ENCODE measurements around the gene PFN3. TPM values are rescaled to one million over a fixed set of nuclear protein-coding genes. Genes with fewer than 3 reads are reported as not detected.

PFN3 gene
- total RNA-seq, 2 experiments from 2014 or later = not detected

DNA sequence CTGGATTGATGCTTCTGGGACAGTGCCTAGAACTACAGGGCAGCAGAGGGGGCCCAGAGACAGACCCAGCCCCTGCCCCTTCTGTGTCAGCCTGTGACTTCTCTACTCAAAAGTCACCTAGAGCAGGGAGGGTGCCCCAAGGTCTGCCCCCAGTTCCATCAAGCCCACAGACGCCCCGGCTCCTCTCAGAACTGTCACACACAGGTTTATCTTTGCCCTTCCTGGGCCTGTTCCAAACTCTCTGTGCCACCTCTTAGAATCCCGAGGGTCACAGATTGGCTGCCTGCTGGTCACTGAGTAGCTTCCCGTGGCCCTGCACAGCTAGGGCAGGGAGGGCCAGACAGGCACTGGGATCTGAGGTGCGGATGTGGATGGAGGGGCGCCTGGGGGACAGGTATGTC lies 41.0 kb downstream of the PFN3 start:
- DNase-seq = no peak
- Mint-ChIP-seq H3K4me1 (peaks cover 89% of the 10 kb centered on the region), H3K27me3 (no peaks in the 10 kb centered on the region), H3K4me3 (peak overlapping the region; percentile 95), H3K27ac (peak overlapping the region; percentile 70), H3K9me3 (peaks cover 15% of the 10 kb centered on the region), H3K36me3 (ENCODE audit: low read depth) (peaks cover 50% of the 10 kb centered on the region)
- ChIA-PET POLR2A (interaction anchor here (1.0 to 8.7 kb wide), 4 partner anchors 12 to 50 kb away, joined by 3 to 62 read pairs (median 6); no protein-coding TSS in a partner anchor), CTCF (interaction anchor here (1.2 to 5.8 kb wide), 5 partner anchors 12 to 47 kb away, joined by 3 to 47 read pairs (median 4); no protein-coding TSS in a partner anchor)

DNA sequence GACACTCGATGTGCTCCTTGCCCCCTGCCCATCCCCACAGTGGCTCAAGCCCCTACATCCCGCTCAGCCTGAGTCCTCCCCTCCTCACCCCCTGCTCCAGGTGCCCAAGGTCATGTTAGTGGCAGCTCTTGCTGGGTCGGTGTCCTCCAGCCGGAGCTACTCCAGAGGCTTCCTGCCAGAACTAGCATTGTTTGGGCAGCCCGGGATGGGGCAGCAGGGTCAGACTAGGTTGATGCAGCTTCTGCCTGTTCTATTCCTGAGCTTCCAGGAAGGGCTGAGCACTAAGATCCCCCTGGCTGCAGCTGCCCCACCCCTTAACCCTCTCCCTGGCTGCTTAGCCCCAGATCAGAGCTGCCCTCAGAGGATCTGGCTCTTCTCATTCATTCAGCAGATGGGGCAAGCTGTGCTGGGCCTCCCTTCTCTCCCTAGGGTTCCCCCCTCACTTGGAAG lies 42.1 kb downstream of the PFN3 start:
- peak overlapping the region; percentile 70 for H3K27ac Mint-ChIP-seq
- POLR2A ChIA-PET = interaction anchor here (0.8 to 8.7 kb wide), 12 partner anchors 8 to 97 kb away, joined by 3 to 62 read pairs (median 6); partner anchors contain the start of gene MXD3
- peaks cover 18% of the 10 kb centered on the region for H3K9me3 Mint-ChIP-seq

DNA sequence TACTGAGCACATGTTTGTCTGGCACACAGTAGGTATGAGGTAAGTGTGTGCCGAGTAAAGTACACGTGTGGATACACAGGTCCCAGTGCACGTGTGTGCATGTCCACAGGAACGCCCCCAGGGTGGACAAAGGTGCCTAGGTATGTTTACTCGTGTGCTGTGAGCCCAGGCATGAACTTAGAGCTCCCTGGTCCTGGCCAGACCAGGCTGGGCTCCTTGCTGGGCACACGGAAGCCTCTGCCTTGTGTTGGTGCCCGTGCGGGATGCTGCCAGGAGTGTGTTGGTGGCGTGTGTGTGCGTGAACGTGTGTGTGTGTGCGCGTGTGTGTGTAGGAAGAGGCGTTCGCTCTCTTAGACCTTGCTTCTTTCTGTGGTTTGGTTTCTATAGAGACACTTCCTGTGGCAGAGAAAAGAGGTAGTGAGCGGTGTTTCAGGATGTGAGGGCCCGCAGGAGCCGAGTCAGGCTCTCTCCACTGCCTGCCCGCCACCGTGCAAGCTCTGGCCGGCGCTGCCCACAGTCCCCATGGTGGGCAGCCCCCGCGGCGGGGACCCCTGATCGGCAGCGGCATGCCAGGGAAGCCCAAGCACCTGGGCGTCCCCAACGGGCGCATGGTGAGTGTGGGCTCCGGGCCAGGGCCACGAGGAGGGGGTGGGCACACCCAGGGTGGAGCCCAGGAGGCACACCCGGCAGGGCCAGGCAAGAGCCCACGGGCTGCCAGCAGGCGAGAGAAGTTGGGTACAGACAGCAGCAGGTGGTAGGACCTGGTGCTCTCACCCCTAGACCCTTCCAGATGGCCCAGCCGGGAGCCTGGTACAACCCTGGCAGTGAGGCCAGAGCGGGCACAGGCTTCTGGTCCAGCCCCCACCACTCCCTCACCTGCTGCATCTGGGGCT lies 42.8 kb downstream of the PFN3 start, which contains the start of gene RGS14:
TSS of gene RGS14 (plus strand) at position 466 of the 893 bp plus-strand sequence. CDS start at position 567, 101 bp downstream.
- DNase-seq = peak; percentile 74
- H3K27ac Mint-ChIP-seq = peak within 1 kb of the TSS; percentile 70
- peak within 1 kb of the TSS; percentile 95 for H3K4me3 Mint-ChIP-seq
- CTCF ChIA-PET = interaction anchor here (0.7 to 5.8 kb wide), 7 partner anchors 13 to 144 kb away, joined by 3 to 47 read pairs (median 4); no protein-coding TSS in a partner anchor
- peaks cover 81% of the 10 kb centered on the region for H3K4me1 Mint-ChIP-seq
- H3K36me3 Mint-ChIP-seq (ENCODE audit: low read depth) = peaks cover 49% of the 10 kb centered on the region
- peaks cover 18% of the 10 kb centered on the region for H3K9me3 Mint-ChIP-seq
- no peaks in the 10 kb centered on the region for H3K27me3 Mint-ChIP-seq
- POLR2A ChIA-PET = interaction anchor here (1.1 to 8.7 kb wide), 9 partner anchors 9 to 98 kb away, joined by 3 to 62 read pairs (median 6); no protein-coding TSS in a partner anchor

More for the DNA sequence above, 42.1 kb downstream of the PFN3 start:
- H3K27me3 Mint-ChIP-seq = no peaks in the 10 kb centered on the region
- peak overlapping the region; percentile 95 for H3K4me3 Mint-ChIP-seq
- CTCF ChIA-PET = interaction anchor here (1.0 to 5.8 kb wide), 7 partner anchors 13 to 144 kb away, joined by 3 to 47 read pairs (median 4); no protein-coding TSS in a partner anchor
- H3K4me1 Mint-ChIP-seq = peaks cover 82% of the 10 kb centered on the region
- H3K36me3 Mint-ChIP-seq (ENCODE audit: low read depth) = peaks cover 49% of the 10 kb centered on the region
- DNase-seq = no peak

DNA sequence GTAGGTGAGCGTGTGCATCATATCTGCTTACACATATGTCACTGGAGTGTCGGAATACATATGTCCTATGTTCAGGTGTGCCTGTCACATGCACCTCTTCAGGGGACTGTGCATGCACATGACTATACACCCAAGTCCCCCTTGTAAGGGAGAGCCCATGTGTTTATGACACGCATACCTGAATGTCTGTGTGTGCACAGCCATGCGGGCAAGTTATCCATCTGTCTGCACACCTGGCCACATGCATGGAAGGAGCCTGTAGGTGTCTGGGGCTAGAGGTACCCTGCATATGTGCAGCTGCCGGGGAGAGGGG lies 43.4 kb downstream of the PFN3 start:
- Mint-ChIP-seq H3K9me3 (peaks cover 18% of the 10 kb centered on the region), H3K27me3 (no peaks in the 10 kb centered on the region), H3K27ac (peak overlapping the region; percentile 60)

DNA sequence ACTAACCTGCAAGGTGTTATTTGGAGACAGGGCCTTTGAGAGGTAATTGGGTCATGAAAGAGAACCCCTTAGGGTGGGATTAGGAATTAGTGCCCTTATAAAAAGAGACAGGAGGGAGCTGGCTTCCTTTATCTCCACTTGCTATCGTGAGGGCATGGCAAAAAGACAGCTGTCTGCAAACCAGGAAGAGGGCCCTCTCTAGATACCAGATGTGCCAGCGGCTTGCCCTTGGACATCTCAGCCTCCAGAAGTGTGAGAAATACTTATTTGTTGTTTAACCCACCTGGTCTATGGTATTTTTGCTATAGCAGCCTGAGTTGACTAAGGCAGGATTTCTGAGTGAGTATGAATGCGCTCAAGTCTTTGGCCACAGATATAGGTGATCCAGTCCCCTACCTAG lies 43.7 kb downstream of the PFN3 start:
- peak overlapping the region; percentile 60 for H3K27ac Mint-ChIP-seq
- H3K27me3 Mint-ChIP-seq = no peaks in the 10 kb centered on the region
- ChIA-PET CTCF (interaction anchor here (1.8 to 2.5 kb wide), 3 partner anchors 12 to 44 kb away, joined by 6 to 11 read pairs (median 8); no protein-coding TSS in a partner anchor), POLR2A (interaction anchor here (1.0 to 8.7 kb wide), 7 partner anchors 10 to 99 kb away, joined by 3 to 62 read pairs (median 4); partner anchors contain the start of gene MXD3)
- peaks cover 78% of the 10 kb centered on the region for H3K4me1 Mint-ChIP-seq
- no peak for DNase-seq
- peaks cover 41% of the 10 kb centered on the region for H3K36me3 Mint-ChIP-seq (ENCODE audit: low read depth)
- peak overlapping the region; percentile 95 for H3K4me3 Mint-ChIP-seq
- H3K9me3 Mint-ChIP-seq = peaks cover 18% of the 10 kb centered on the region

More for the DNA sequence above, 43.4 kb downstream of the PFN3 start:
- peaks cover 45% of the 10 kb centered on the region for H3K36me3 Mint-ChIP-seq (ENCODE audit: low read depth)
- peak overlapping the region; percentile 95 for H3K4me3 Mint-ChIP-seq
- no peak for DNase-seq
- ChIA-PET CTCF (interaction anchor here (0.7 to 2.5 kb wide), 2 partner anchors 12 to 29 kb away, joined by 3 to 11 read pairs; no protein-coding TSS in a partner anchor), POLR2A (interaction anchor here (1.3 to 8.7 kb wide), 8 partner anchors 10 to 99 kb away, joined by 4 to 62 read pairs (median 6); partner anchors contain the start of gene MXD3)
- peaks cover 78% of the 10 kb centered on the region for H3K4me1 Mint-ChIP-seq

DNA sequence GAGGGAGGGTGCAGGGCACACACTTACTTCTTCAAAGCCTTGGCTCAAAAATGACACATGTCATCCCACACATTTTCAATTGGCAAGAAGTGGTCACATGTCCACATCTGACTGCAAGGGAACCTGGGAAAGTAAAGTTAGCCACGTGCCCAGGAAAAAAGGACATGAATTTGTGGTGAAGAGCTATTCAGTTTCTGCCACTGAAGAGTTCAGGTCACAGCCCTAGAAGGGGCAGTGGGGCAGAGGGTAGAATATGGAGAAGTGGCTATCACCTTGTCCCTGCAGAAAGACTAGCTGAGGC lies 44.6 kb downstream of the PFN3 start:
- peaks cover 71% of the 10 kb centered on the region for H3K4me1 Mint-ChIP-seq
- peaks cover 18% of the 10 kb centered on the region for H3K9me3 Mint-ChIP-seq
- POLR2A ChIA-PET = interaction anchor here (0.8 to 8.7 kb wide), 8 partner anchors 16 to 70 kb away, joined by 3 to 62 read pairs (median 4); partner anchors contain the start of gene MXD3
- CTCF ChIA-PET = interaction anchor here (0.7 to 2.5 kb wide), 7 partner anchors 13 to 47 kb away, joined by 3 to 11 read pairs (median 5); no protein-coding TSS in a partner anchor
- no peak overlapping the region for H3K4me3 Mint-ChIP-seq
- peaks cover 39% of the 10 kb centered on the region for H3K36me3 Mint-ChIP-seq (ENCODE audit: low read depth)
- no peak for DNase-seq
- H3K27ac Mint-ChIP-seq = no peak overlapping the region
- H3K27me3 Mint-ChIP-seq = no peaks in the 10 kb centered on the region

DNA sequence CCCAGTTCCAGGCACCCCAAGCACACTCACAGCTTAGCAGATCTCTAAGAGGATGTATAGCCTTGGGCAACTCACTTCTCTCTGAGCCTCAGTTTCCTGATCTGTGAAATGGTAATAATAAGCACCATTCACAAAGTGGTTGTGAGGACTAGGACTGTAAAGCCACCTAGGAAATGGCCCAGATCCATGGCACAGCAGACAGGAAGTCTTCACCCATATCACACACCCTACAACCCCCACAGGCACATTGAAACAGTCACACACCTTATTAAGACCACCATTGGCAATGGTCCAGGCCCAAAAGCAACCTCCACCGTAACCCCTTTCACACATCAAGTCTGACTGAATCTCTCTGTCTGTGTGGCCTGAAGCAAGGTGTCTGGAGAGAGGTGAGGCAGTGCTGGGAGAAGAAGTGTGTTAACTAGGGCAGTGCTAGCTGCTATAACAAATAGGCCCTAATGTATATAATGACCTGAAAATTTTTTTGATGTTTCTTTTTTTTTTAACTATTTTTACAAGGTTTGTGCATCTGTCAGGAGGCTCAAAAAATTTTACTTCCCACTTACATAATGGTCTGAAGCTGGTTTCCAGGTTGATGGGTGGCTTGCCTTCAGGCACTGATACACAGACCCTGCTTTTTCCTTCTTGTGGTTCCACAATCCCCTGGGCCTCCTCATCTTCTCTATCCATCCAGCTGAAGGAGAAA lies 45.1 kb downstream of the PFN3 start:
- no peak for DNase-seq
- H3K9me3 Mint-ChIP-seq = peaks cover 18% of the 10 kb centered on the region
- H3K4me3 Mint-ChIP-seq = no peak overlapping the region
- H3K27me3 Mint-ChIP-seq = no peaks in the 10 kb centered on the region
- peaks cover 39% of the 10 kb centered on the region for H3K36me3 Mint-ChIP-seq (ENCODE audit: low read depth)
- H3K4me1 Mint-ChIP-seq = peaks cover 73% of the 10 kb centered on the region
- CTCF ChIA-PET = interaction anchor here (0.7 to 2.5 kb wide), 8 partner anchors 14 to 100 kb away, joined by 3 to 11 read pairs (median 6); no protein-coding TSS in a partner anchor
- POLR2A ChIA-PET = interaction anchor here (0.7 to 8.7 kb wide), 8 partner anchors 16 to 71 kb away, joined by 3 to 62 read pairs (median 4); no protein-coding TSS in a partner anchor
- H3K27ac Mint-ChIP-seq = no peak overlapping the region

DNA sequence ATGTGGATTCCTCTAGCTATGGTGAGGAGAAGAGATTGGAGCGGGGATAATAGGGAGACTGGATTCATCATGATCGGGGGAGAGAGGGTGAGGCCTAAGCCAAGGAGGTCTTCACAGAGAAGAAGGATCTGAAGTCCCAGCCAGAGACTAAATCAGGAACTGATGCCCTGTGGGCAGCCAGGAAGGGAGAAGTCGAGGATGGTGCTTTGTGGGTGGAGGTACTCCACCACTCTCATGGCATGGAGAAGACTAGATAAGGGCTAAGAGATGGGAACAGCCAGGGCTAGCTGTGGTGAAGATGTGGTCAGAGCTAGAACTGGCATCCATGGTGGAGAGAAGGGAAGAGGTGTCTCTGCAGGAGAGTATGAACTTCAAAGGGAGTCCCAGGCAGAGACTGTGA lies 45.8 kb downstream of the PFN3 start:
- H3K27me3 Mint-ChIP-seq = no peaks in the 10 kb centered on the region
- H3K9me3 Mint-ChIP-seq = peaks cover 18% of the 10 kb centered on the region
- no peak overlapping the region for H3K4me3 Mint-ChIP-seq
- CTCF ChIA-PET = interaction anchor here (1.0 to 2.5 kb wide), 5 partner anchors 14 to 100 kb away, joined by 3 to 11 read pairs (median 7); no protein-coding TSS in a partner anchor
- H3K27ac Mint-ChIP-seq = no peak overlapping the region
- H3K36me3 Mint-ChIP-seq (ENCODE audit: low read depth) = peaks cover 36% of the 10 kb centered on the region
- H3K4me1 Mint-ChIP-seq = peaks cover 73% of the 10 kb centered on the region
- no peak for DNase-seq
- POLR2A ChIA-PET = interaction anchor here (0.7 to 8.7 kb wide), 4 partner anchors 15 to 45 kb away, joined by 3 to 62 read pairs (median 4); no protein-coding TSS in a partner anchor

DNA sequence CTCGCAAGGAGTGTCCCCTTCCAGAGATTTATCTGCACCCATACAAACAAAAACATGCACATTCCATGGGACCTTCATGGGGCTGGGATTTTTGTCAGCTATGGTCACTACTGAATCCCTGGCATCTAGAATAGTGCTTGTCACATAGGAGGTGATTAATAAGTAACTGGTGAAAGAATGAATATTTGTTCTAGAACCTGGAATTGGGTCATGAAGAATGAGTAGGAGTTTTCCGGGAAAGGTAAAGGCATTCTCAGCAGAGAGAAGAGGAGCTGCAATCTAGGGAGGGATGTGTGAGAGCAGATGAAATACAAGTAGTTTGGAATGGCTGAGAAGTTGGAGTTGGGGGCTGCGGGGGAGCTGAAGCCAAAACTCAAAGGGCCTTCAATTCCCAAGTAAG lies 46.2 kb downstream of the PFN3 start:
- no peak overlapping the region for H3K27ac Mint-ChIP-seq
- H3K27me3 Mint-ChIP-seq = no peaks in the 10 kb centered on the region
- CTCF ChIA-PET = interaction anchor here (1.6 kb wide), 1 partner anchor 101 kb away, joined by 7 read pairs; no protein-coding TSS in a partner anchor
- peaks cover 73% of the 10 kb centered on the region for H3K4me1 Mint-ChIP-seq
- POLR2A ChIA-PET = interaction anchor here (0.7 to 2.0 kb wide), 2 partner anchors 42 to 44 kb away, joined by 4 read pairs; no protein-coding TSS in a partner anchor
- DNase-seq = no peak
- no peak overlapping the region for H3K4me3 Mint-ChIP-seq
- peaks cover 36% of the 10 kb centered on the region for H3K36me3 Mint-ChIP-seq (ENCODE audit: low read depth)
- H3K9me3 Mint-ChIP-seq = peaks cover 18% of the 10 kb centered on the region

DNA sequence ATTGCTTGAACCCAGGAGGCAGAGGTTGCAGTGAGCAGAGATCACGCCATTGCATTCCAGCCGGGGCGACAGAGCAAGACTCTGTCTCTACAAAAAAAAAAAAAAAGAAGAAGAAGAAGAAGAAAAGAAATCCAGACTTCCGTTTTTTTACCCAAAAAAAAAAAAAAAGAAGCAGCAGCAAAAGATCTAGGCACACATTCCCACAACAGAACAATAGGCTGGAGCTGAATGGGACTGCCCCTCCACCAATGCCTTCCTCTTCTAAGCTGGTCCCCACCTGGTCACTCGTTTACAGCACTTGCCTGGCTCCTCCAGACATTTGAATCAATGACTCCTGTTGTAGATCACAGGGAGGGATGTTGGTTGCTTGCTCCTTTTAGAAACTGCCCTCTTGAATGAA lies 47.4 kb downstream of the PFN3 start:
- no peaks in the 10 kb centered on the region for H3K27me3 Mint-ChIP-seq
- no peak overlapping the region for H3K27ac Mint-ChIP-seq
- DNase-seq = no peak
- peaks cover 18% of the 10 kb centered on the region for H3K9me3 Mint-ChIP-seq
- H3K36me3 Mint-ChIP-seq (ENCODE audit: low read depth) = peaks cover 31% of the 10 kb centered on the region
- peaks cover 69% of the 10 kb centered on the region for H3K4me1 Mint-ChIP-seq
- peak overlapping the region; percentile 25 for H3K4me3 Mint-ChIP-seq
- ChIA-PET CTCF (interaction anchor here (0.6 to 4.1 kb wide), 5 partner anchors 19 to 149 kb away, joined by 3 to 28 read pairs (median 5); no protein-coding TSS in a partner anchor), POLR2A (interaction anchor here (0.6 to 3.1 kb wide), 3 partner anchors 23 to 102 kb away, joined by 5 to 10 read pairs (median 8); no protein-coding TSS in a partner anchor)

DNA sequence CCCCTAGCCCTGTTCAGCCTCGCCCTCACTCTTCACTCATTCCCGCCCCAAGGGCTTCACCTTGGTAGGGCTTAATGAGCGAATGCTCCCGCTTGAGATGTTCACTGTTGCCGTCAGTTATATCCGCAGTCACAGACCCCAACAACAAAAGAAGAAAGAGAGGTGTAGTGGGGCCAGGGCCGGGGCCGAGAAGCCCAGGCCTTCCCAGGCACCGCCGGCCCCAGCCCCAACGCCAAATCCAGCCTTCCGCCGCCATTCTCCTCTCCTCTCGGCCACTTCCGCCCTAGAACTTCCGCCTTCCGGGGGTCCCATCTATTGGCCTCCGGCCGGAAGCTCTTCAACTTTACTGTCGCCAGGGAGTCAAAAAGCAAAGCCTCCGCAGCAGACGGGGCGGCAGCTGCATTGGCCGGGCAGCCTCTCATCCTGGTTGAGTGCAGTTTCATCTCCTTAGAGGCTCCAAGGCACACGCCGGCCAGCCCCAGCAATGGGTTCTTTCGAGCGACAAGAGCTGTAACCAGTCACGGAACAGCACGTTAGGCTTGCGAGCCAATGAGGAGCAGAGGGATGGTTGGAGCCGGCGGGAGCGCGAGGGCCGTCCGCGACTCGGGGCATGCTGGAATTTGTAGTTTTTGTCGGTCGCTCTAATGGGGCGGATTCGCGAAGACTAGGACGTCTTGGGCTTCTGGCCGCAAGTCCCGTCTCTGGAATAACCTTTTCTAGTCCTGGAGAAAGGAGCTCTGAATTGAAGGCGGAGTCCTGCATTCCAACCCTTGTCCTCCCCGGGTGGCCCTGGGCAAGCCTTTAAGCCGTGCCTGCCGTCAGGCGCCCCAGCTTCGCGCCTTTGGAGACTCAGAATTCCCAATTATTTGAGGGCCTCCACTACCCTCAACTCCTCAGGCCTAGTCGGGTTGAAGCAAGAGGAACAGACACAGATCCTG lies 48.8 kb downstream of the PFN3 start, which contains the start of gene LMAN2:
TSS of gene LMAN2 (minus strand) at position 277 of the 938 bp plus-strand sequence. CDS start at position 256, 21 bp downstream.
- Mint-ChIP-seq H3K36me3 (ENCODE audit: low read depth) (peaks cover 40% of the 10 kb centered on the region), H3K4me1 (peaks cover 70% of the 10 kb centered on the region), H3K27me3 (no peaks in the 10 kb centered on the region), H3K27ac (peak within 1 kb of the TSS; percentile 99), H3K4me3 (peak within 1 kb of the TSS; percentile 90), H3K9me3 (peaks cover 18% of the 10 kb centered on the region)
- ChIA-PET CTCF (interaction anchor here (1.0 to 4.3 kb wide), 16 partner anchors 9 to 238 kb away, joined by 3 to 28 read pairs (median 5); no protein-coding TSS in a partner anchor), POLR2A (interaction anchor here (0.6 to 3.8 kb wide), 33 partner anchors 10 to 366 kb away, joined by 3 to 48 read pairs (median 5); partner anchors contain the start of genes B4GALT7, DDX41, DOK3 and F12)
- peak; percentile 94 for DNase-seq
